Psoas muscle (tissue), 8 donors: Measurements from ENCODE around the gene NAP1L1. TPM values are rescaled to one million over a fixed set of nuclear protein-coding genes. Genes with fewer than 3 reads are reported as not detected.
A peak's percentile ranks its signal among the peaks of the same experiment; 100 is the strongest.

ENCODE experiments used
- ATAC-seq, 4 donors: fragments of 200-7000 bp; cut with Tn5 transposase; one replicate each; pipeline ENCODE4 v1.9.1; 2020; ENCODE audit warnings: moderate library complexity in 3 of 4, mild to moderate bottlenecking in 2 of 4
- DNase-seq, 2 donors: peaks; one replicate each; pipeline ENCODE4 v3.0.0-alpha.2; 2020
- H3K27ac ChIP-seq: fragments of 200-600 bp; one replicate; pipeline ENCODE4 v1.8.0; 2022
- H3K27me3 ChIP-seq, 3 donors: fragments of 200-600 bp in 1 of 3; one replicate each; pipeline versions ENCODE4 v1.6.1 to v1.8.0; 2013 to 2022; ENCODE audit warnings: low read length in 2 of 3, mild to moderate bottlenecking in 2 of 3, moderate library complexity in 1 of 3; ENCODE audit not compliant: insufficient read depth in 3 of 3
- H3K36me3 ChIP-seq, 2 donors: fragments of 200-600 bp in 1 of 2; one replicate each; pipeline versions ENCODE4 v1.6.1 to v1.8.0; 2013 to 2022; ENCODE audit warnings: low read depth in 1 of 2, mild to moderate bottlenecking in 1 of 2, moderate library complexity in 1 of 2; ENCODE audit not compliant: insufficient read depth in 1 of 2
- H3K4me1 ChIP-seq: fragments of 200-600 bp; one replicate; pipeline ENCODE4 v1.8.0; 2022
- H3K4me3 ChIP-seq: fragments of 200-600 bp; one replicate; pipeline ENCODE4 v1.8.0; 2022; ENCODE audit warnings: mild to moderate bottlenecking
- H3K9me3 ChIP-seq: fragments of 200-600 bp; one replicate; pipeline ENCODE4 v1.8.0; 2022
- WGBS, 3 donors: extraction: QIAGEN DNeasy Blood & Tissue Kit; methylation state at CpG; one replicate each; pipeline versions ENCODE4 v1.1.6 to v1.1.7; 2013; 5-methylcytosine and 5-hydroxymethylcytosine counted together
- intact Hi-C, 2 donors: fragments of 100-400 bp; cut with DNase I; formaldehyde crosslinking; loops; one replicate each; pipeline versions ENCODE4 v1.11.0 to v1.14.2; 2022
- polyA plus RNA-seq, 3 donors: library from polyadenylated mRNA; stranded (reverse); fragments of 200-250 nt; gene quantifications; one replicate each; pipeline ENCODE4 v1.2.3, GENCODE V29; 2013
- total RNA-seq, 4 donors: library from RNA; stranded (reverse); fragmentation: NEBNext Ultra II Directional in 2 of 4; extraction: Animal tissue kit (Norgen Biotek cat#: 25700) in 2 of 4; gene quantifications; one replicate each; pipeline versions ENCODE4 v1.2.1 to v1.2.4, GENCODE V29; 2021 to 2023
- TF ChIP-seq, protein P1 (sequence below): fragments of 200-600 bp; IDR thresholded peaks from one replicate; pipeline ENCODE4 v1.8.0; 2022; ENCODE audit warnings: antibody characterized with exemption
- donor health status: healthy with polysubstance abuse.
- donor health status: DM: no; HTN: no; CAD: no; lungs with moderate emphysema.
- donor health status: Bipolar disorder and iron deficiency.
- donor health status: healthy.
- donor health status: DM: yes; HTN: yes; CAD: no.
- donor health status: DM: no; HTN: no; CAD: no.
- donor health status: DM: no; HTN: no; CAD: no.
- donor health status: DM: yes; HTN: yes; CAD: no.

NAP1L1 gene
- total and polyA plus RNA-seq, 7 donors, result 201 to 341 (median 281) TPM

GRCh38 chr12:76040461-76040860 is 44.0 kb downstream of the NAP1L1 start:
- Histone ChIP-seq H3K4me1 (no peaks in the 10 kb centered on the region), H3K36me3 (peaks cover 0 to 30% of the 10 kb centered on the region in 2 donors), H3K27ac (no peak overlapping the region), H3K27me3 (no peaks in the 10 kb centered on the region), H3K9me3 (no peaks in the 10 kb centered on the region), H3K4me3 (no peak overlapping the region)
- ATAC-seq, result no peak
- TF ChIP-seq, protein P1, sequence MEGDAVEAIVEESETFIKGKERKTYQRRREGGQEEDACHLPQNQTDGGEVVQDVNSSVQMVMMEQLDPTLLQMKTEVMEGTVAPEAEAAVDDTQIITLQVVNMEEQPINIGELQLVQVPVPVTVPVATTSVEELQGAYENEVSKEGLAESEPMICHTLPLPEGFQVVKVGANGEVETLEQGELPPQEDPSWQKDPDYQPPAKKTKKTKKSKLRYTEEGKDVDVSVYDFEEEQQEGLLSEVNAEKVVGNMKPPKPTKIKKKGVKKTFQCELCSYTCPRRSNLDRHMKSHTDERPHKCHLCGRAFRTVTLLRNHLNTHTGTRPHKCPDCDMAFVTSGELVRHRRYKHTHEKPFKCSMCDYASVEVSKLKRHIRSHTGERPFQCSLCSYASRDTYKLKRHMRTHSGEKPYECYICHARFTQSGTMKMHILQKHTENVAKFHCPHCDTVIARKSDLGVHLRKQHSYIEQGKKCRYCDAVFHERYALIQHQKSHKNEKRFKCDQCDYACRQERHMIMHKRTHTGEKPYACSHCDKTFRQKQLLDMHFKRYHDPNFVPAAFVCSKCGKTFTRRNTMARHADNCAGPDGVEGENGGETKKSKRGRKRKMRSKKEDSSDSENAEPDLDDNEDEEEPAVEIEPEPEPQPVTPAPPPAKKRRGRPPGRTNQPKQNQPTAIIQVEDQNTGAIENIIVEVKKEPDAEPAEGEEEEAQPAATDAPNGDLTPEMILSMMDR, result no peak
- intact Hi-C loops, result no loop called here
- no peak for DNase-seq
- 85 to 95% (median 90%) methylated on average over 4 of the region's 4 CpGs for WGBS, 3 donors

- Histone ChIP-seq H3K4me1 (peaks cover under 1% of the 10 kb centered on the region), H3K36me3 (peaks cover 0 to 7% of the 10 kb centered on the region in 2 donors), H3K9me3 (no peaks in the 10 kb centered on the region), H3K27ac (no peak overlapping the region), H3K27me3 (no peaks in the 10 kb centered on the region), H3K4me3 (no peak overlapping the region)
- ATAC-seq, result no peak
- WGBS, 3 donors, result 42 to 47% (median 46%) methylated on average over 2 of the region's 2 CpGs
- DNase-seq, result no peak
- intact Hi-C loops, result loop anchor here (5.0 to 10.0 kb wide), 3 partner anchors 313 to 511 kb away; no protein-coding TSS in a partner anchor
- TF ChIP-seq, protein P1, result no peak
Observed at GRCh38 chr12:76038176-76038575, 46.3 kb downstream of the NAP1L1 start.

- TF ChIP-seq, protein P1, result peak; percentile 77
- ATAC-seq (peak; percentile 58 to 75 (median 66)), DNase-seq (no peak)
- 27 to 33% (median 30%) methylated on average over 13 of the region's 13 CpGs for WGBS, 3 donors
- no peak overlapping the region for H3K27ac ChIP-seq
- H3K36me3 ChIP-seq, result no peaks in the 10 kb centered on the region
- no peak overlapping the region for H3K4me3 ChIP-seq
- peaks cover 6% of the 10 kb centered on the region for H3K4me1 ChIP-seq
- H3K27me3 ChIP-seq, result no peaks in the 10 kb centered on the region
- no peaks in the 10 kb centered on the region for H3K9me3 ChIP-seq
- intact Hi-C loops, result loop anchor here (5.0 to 10.0 kb wide), 3 partner anchors 313 to 510 kb away; no protein-coding TSS in a partner anchor
Observed at GRCh38 chr12:76037130-76038103, 47.1 kb downstream of the NAP1L1 start.

GRCh38 chr12:76035045-76035444 is 49.4 kb downstream of the NAP1L1 start:
- Histone ChIP-seq H3K36me3 (no peaks in the 10 kb centered on the region), H3K9me3 (no peaks in the 10 kb centered on the region), H3K4me3 (no peak overlapping the region), H3K27me3 (peaks cover 0 to 3% (median under 1%) of the 10 kb centered on the region in 3 donors), H3K4me1 (peaks cover 6% of the 10 kb centered on the region), H3K27ac (no peak overlapping the region)
- TF ChIP-seq, protein P1, result no peak
- DNase-seq (no peak), ATAC-seq (no peak)
- 66 to 68% (median 67%) methylated on average over 3 of the region's 3 CpGs for WGBS, 3 donors
- intact Hi-C loops, result loop anchor here (5.0 to 10.0 kb wide), 3 partner anchors 310 to 508 kb away; no protein-coding TSS in a partner anchor
